ENCODE results near the gene GTF3C1.

GRCh38 chr16:27458258-27458657 is 91.5 kb downstream of the GTF3C1 start:
- no peak for TF ChIP-seq CTCF (IDR thresholded peaks at IDR 0.05)
- TF ChIP-seq POLR2AphosphoS5 (IDR thresholded peaks at IDR 0.05; ENCODE audit: low read depth, low read length), result no peak
- no peak for TF ChIP-seq TCF7L2 (IDR thresholded peaks at IDR 0.05; ENCODE audit: low read depth, low read length)
- TF ChIP-seq REST (IDR thresholded peaks at IDR 0.05; ENCODE audit: insufficient read depth in 1 of 2, low read depth in 2 of 2, low read length in 1 of 2), result no peak
- no peak for TF ChIP-seq SIN3A (IDR thresholded peaks at IDR 0.05; ENCODE audit: borderline replicate concordance, insufficient read depth, low read depth, low read length)

All from Panc1 (cell line).